IMR-90 (cell line): ENCODE data around the gene SLC7A4.

ENCODE experiments used
- CEBPB ChIP-seq: IDR thresholded peaks from 2 replicates; pipeline ENCODE4 v1.6.1; 2012; ENCODE audit warnings: low read depth, low read length, improper control_type of control experiment
- MAZ ChIP-seq: IDR thresholded peaks from 2 replicates; pipeline ENCODE4 v1.6.1; 2012; ENCODE audit warnings: low read depth, mild to moderate bottlenecking, low read length, improper control_type of control experiment, moderate library complexity, borderline replicate concordance
- MXI1 ChIP-seq: IDR thresholded peaks from 2 replicates; pipeline ENCODE4 v1.6.1; 2012; ENCODE audit warnings: low read depth, mild to moderate bottlenecking, low read length, moderate library complexity, borderline replicate concordance
- POLR2A ChIP-seq: IDR thresholded peaks from 2 replicates; pipeline ENCODE4 v1.6.1; 2012; ENCODE audit warnings: mild to moderate bottlenecking, low read depth, low read length
- SMC3 ChIP-seq: fragments of 150-350 bp; IDR thresholded peaks from 2 replicates; pipeline ENCODE4 v1.6.1; 2016; ENCODE audit warnings: low read depth, mild to moderate bottlenecking, antibody characterized with exemption, low read length, moderate library complexity
- TF ChIP-seq, protein P1 (sequence below): conservative IDR thresholded peaks from 2 replicates; pipeline ENCODE4 v1.5.1; 2012; ENCODE audit warnings: mild to moderate bottlenecking, low read depth, low read length, improper control_type of control experiment
- TF ChIP-seq, protein P2 (sequence below): fragments of 150-350 bp; IDR thresholded peaks from 2 replicates; pipeline ENCODE4 v1.6.1; 2017; ENCODE audit warnings: mild to moderate bottlenecking, antibody characterized with exemption, low read length, low read depth

DNA sequence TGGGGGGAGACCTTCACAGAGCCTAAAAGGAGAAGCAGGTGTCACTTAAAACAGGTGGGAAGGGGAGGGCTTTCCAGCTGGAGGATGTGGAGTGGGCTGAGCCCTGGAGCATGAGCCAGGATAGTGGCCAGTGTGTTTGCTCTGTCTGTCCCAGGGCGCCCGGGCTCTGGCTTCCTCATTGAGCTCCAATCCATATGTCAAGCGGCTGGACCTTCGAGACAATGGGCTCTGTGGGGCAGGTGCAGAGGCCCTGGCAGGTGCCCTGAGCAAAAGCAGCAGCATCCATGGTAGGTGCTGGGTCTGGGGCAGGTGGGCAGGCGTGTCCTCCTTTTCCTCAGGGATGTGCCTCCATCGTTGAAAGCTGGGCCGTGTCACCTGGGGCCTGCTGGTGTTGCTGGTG, 15.4 kb upstream of the SLC7A4 start:
- no peak for TF ChIP-seq CEBPB
- TF ChIP-seq, protein P1, sequence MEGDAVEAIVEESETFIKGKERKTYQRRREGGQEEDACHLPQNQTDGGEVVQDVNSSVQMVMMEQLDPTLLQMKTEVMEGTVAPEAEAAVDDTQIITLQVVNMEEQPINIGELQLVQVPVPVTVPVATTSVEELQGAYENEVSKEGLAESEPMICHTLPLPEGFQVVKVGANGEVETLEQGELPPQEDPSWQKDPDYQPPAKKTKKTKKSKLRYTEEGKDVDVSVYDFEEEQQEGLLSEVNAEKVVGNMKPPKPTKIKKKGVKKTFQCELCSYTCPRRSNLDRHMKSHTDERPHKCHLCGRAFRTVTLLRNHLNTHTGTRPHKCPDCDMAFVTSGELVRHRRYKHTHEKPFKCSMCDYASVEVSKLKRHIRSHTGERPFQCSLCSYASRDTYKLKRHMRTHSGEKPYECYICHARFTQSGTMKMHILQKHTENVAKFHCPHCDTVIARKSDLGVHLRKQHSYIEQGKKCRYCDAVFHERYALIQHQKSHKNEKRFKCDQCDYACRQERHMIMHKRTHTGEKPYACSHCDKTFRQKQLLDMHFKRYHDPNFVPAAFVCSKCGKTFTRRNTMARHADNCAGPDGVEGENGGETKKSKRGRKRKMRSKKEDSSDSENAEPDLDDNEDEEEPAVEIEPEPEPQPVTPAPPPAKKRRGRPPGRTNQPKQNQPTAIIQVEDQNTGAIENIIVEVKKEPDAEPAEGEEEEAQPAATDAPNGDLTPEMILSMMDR: no peak
- no peak for TF ChIP-seq SMC3
- TF ChIP-seq, protein P2, sequence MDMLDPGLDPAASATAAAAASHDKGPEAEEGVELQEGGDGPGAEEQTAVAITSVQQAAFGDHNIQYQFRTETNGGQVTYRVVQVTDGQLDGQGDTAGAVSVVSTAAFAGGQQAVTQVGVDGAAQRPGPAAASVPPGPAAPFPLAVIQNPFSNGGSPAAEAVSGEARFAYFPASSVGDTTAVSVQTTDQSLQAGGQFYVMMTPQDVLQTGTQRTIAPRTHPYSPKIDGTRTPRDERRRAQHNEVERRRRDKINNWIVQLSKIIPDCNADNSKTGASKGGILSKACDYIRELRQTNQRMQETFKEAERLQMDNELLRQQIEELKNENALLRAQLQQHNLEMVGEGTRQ: no peak
- TF ChIP-seq POLR2A: no peak
- no peak for TF ChIP-seq MAZ
- no peak for TF ChIP-seq MXI1
